Adrenal gland (tissue), 12 donors: ENCODE data around the gene DOCK9. TPM values are rescaled to one million over a fixed set of nuclear protein-coding genes. Genes with fewer than 3 reads are reported as not detected.

Experiments used
- DNase-seq, 7 donors: peaks; one replicate each; pipeline ENCODE4 v3.0.0-alpha.2; 2019 to 2020
- H3K27ac ChIP-seq, 5 donors: fragments of 200-600 bp; sonication (generic) in 4 of 5; 1 replicate in 3 of 5; 2 replicates in 2 of 5; pipeline versions ENCODE4 v1.5.1 to v1.8.0; 2016 to 2020; ENCODE audit warnings: mild to moderate bottlenecking in 1 of 5
- H3K27me3 ChIP-seq: fragments of 200-600 bp; 2 replicates; pipeline ENCODE4 v1.8.0; 2021
- H3K36me3 ChIP-seq, 2 donors: fragments of 200-600 bp; replicated peaks in 1 of 2; 1 replicate in 1 of 2; 2 replicates in 1 of 2; pipeline versions ENCODE4 v1.5.1 to v1.8.0; 2018 to 2022
- H3K4me1 ChIP-seq, 2 donors: fragments of 200-600 bp; replicated peaks in 1 of 2; 1 replicate in 1 of 2; 2 replicates in 1 of 2; pipeline versions ENCODE4 v1.5.1 to v1.8.0; 2018 to 2021
- H3K4me3 ChIP-seq, 4 donors: fragments of 200-600 bp; sonication (generic) in 3 of 4; one replicate each; pipeline ENCODE4 v1.5.1; 2016 to 2018
- H3K9me3 ChIP-seq, 3 donors: fragments of 200-600 bp; sonication (generic) in 1 of 3; replicated peaks in 1 of 3; 1 replicate in 2 of 3; 2 replicates in 1 of 3; pipeline versions ENCODE4 v1.5.1 to v1.8.0; 2016 to 2021
- CTCF ChIP-seq, 6 experiments: fragments of 450-650 bp in 4 of 6; fragments of 200-600 bp in 2 of 6; sonication (generic) in 1 of 6; IDR thresholded peaks; 1 replicate in 5 of 6; 2 replicates in 1 of 6; pipeline versions ENCODE4 v1.5.1 to v1.8.0; 2016 to 2021; ENCODE audit warnings: antibody characterized with exemption in 6 of 6, mild to moderate bottlenecking in 2 of 6, moderate library complexity in 1 of 6
- POLR2A ChIP-seq, 2 donors: fragments of 450-650 bp; IDR thresholded peaks; one replicate each; pipeline ENCODE4 v1.6.1; 2017; ENCODE audit warnings: antibody characterized with exemption in 2 of 2, mild to moderate bottlenecking in 2 of 2, moderate library complexity in 1 of 2
- WGBS, 4 donors: extraction: QIAGEN DNeasy Blood & Tissue Kit in 2 of 4; methylation state at CpG; one replicate each; pipeline versions ENCODE4 v1.1.5 to v1.1.7; 2013 to 2017; 5-methylcytosine and 5-hydroxymethylcytosine counted together
- intact Hi-C, 2 donors: fragments of 100-400 bp; cut with DNase I; formaldehyde crosslinking; loops; one replicate each; pipeline versions ENCODE4 v1.14.1 to v1.15.0; 2022 to 2023
- polyA plus RNA-seq, 3 donors: library from polyadenylated mRNA; stranded (reverse); fragments of 200-250 nt in 2 of 3; fragments of 350-450 nt in 1 of 3; fragmentation: Illumina TruSeq in 1 of 3; extraction: RNeasy Lipid Tissue Mini Kit (QIAGEN cat#74804) in 1 of 3; gene quantifications; one replicate each; pipeline ENCODE4 v1.2.3, GENCODE V29; 2013 to 2014
- total RNA-seq, 9 donors: library from RNA; depleted of rRNA in 4 of 9; stranded (reverse); fragments of >200 nt in 4 of 9; fragments of 120-200 nt in 1 of 9; fragmentation: NEBNext Ultra II Directional in 1 of 9; extraction: Animal tissue kit (Norgen Biotek cat#: 25700) in 1 of 9; gene quantifications; one replicate each; pipeline versions ENCODE4 v1.1.0 to v1.2.4, GENCODE V29; 2013 to 2023
- donor health status: healthy with polysubstance abuse.
- donor health status: Bipolar disorder and iron deficiency.
- donor health status: DM: yes; HTN: yes; CAD: no.
- donor health status: DM: no; HTN: no; CAD: no.
- donor health status: DM: no; HTN: no; CAD: no.
- donor health status: DM: yes; HTN: yes; CAD: no.

Gene DOCK9
- total and polyA plus RNA-seq, 12 donors: 16.2 to 83.4 (median 51.9) TPM

DNA sequence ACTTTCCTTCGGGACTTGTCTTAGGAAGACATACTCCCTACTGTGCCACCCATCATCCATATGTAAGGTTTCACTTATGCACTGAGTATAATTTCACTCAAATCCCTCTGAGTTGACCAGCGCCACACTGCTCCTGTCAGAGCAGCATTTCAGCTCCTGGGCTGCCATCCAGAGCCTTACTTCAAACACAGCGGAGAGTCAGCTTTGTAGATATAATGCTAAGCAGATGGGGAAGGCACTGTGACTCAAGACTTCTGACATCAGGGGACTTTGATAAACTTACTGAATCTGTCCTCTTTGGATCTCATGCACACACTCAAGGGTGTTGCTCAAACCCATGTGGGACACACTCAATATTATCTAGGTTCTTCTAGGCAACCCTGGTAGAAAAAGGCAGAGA is 34.9 kb downstream of the DOCK9 start:
- TF ChIP-seq CTCF (IDR thresholded peaks at IDR 0.05): no peak
- TF ChIP-seq POLR2A (IDR thresholded peaks at IDR 0.05): no peak
- WGBS, 4 donors: 94 to 100% (median 97%) methylated on average over 3 of the region's 3 CpGs
- no peaks in the 10 kb centered on the region for H3K4me1 ChIP-seq
- H3K27ac ChIP-seq: no peak overlapping the region
- no peaks in the 10 kb centered on the region for H3K36me3 ChIP-seq
- H3K27me3 ChIP-seq: no peaks in the 10 kb centered on the region
- intact Hi-C loops: no loop called here
- H3K9me3 ChIP-seq: no peaks in the 10 kb centered on the region
- no peak for DNase-seq
- H3K4me3 ChIP-seq: no peak overlapping the region

GRCh38 chr13:98942485-98942884 is 35.4 kb downstream of the DOCK9 start:
- TF ChIP-seq CTCF (IDR thresholded peaks at IDR 0.05) (no peak), POLR2A (IDR thresholded peaks at IDR 0.05) (no peak)
- intact Hi-C loops: no loop called here
- no peak overlapping the region for H3K27ac ChIP-seq
- no peak overlapping the region for H3K4me3 ChIP-seq
- WGBS, 4 donors: 95 to 99% (median 98%) methylated on average over 7 of the region's 7 CpGs
- no peaks in the 10 kb centered on the region for H3K36me3 ChIP-seq
- no peak for DNase-seq
- no peaks in the 10 kb centered on the region for H3K4me1 ChIP-seq
- H3K9me3 ChIP-seq: no peaks in the 10 kb centered on the region
- no peaks in the 10 kb centered on the region for H3K27me3 ChIP-seq

DNA sequence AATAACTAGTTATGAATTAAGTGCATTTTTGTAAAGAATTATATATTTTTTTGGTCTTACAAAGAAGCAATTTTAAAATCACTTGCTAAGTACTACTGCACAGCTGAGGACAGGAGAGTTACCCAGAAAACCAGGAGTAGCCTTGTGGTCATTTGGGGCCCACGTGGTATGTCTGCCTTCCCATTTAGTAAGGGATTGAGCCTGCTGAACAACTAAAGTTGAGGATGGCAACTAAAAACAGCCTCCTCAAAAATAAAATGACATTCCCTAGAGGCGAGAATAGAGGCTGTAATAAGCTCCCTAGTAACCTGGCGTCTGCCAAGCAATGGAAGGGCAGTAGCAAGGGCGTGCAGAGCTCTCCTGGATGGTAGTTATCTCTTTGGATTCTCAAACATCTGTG is 36.3 kb downstream of the DOCK9 start:
- Histone ChIP-seq H3K27me3 (no peaks in the 10 kb centered on the region), H3K27ac (no peak overlapping the region), H3K9me3 (no peaks in the 10 kb centered on the region), H3K36me3 (no peaks in the 10 kb centered on the region), H3K4me1 (no peaks in the 10 kb centered on the region), H3K4me3 (no peak overlapping the region)
- 91 to 94% (median 93%) methylated on average over 4 of the region's 4 CpGs for WGBS, 4 donors
- DNase-seq: no peak
- intact Hi-C loops: no loop called here
- TF ChIP-seq POLR2A (IDR thresholded peaks at IDR 0.05) (no peak), CTCF (IDR thresholded peaks at IDR 0.05) (no peak)

GRCh38 chr13:98941126-98941525 is 36.7 kb downstream of the DOCK9 start:
- no peaks in the 10 kb centered on the region for H3K4me1 ChIP-seq
- intact Hi-C loops: no loop called here
- 81 to 87% (median 84%) methylated on average over 5 of the region's 5 CpGs for WGBS, 4 donors
- no peaks in the 10 kb centered on the region for H3K36me3 ChIP-seq
- DNase-seq: no peak
- H3K9me3 ChIP-seq: no peaks in the 10 kb centered on the region
- no peak overlapping the region for H3K4me3 ChIP-seq
- H3K27me3 ChIP-seq: no peaks in the 10 kb centered on the region
- H3K27ac ChIP-seq: no peak overlapping the region
- TF ChIP-seq POLR2A (IDR thresholded peaks at IDR 0.05) (no peak), CTCF (IDR thresholded peaks at IDR 0.05) (no peak)
